Prostate gland (tissue), 2 donors: Measurements from ENCODE around the gene USP15.

Source experiments
- CTCF ChIP-seq, 4 experiments: fragments of 200-600 bp in 2 of 4; fragments of 450-650 bp in 2 of 4; sonication (generic) in 2 of 4; IDR thresholded peaks; 1 replicate in 3 of 4; 2 replicates in 1 of 4; pipeline ENCODE4 v1.5.1; 2016 to 2019; ENCODE audit warnings: antibody characterized with exemption in 4 of 4, mild to moderate bottlenecking in 2 of 4, moderate library complexity in 2 of 4
- POLR2AphosphoS5 ChIP-seq: sonication (generic); formaldehyde crosslinking; IDR thresholded peaks from one replicate; pipeline ENCODE4 v1.6.1; 2017; ENCODE audit warnings: antibody characterized with exemption

- TF ChIP-seq CTCF (IDR thresholded peaks at IDR 0.05) (no peak), POLR2AphosphoS5 (no peak)
Measured at GRCh38 chr12:62282057-62282774, 22.0 kb downstream of the USP15 start.
